Dedifferentiated amniotic fluid mesenchymal stem cell (primary cell): Measurements from ENCODE around the gene TOMM7.
"Not testable (repeated sequence)": the region's sequence is repeated elsewhere in the genome, so short reads cannot be mapped to it uniquely, and the experiment has no call there.

ENCODE experiments used
- DNase-seq: peaks from one replicate; pipeline ENCODE4 v3.0.0-alpha.2; 2016; ENCODE audit errors: extremely low spot score

TOMM7 gene

GRCh38 chr7:22784346-22784745 lies 38.3 kb downstream of the TOMM7 start:
- DNase-seq, result no peak

GRCh38 chr7:22783421-22783820 lies 39.2 kb downstream of the TOMM7 start:
- no peak for DNase-seq

GRCh38 chr7:22782616-22783232 lies 39.9 kb downstream of the TOMM7 start:
- DNase-seq, result no peak

GRCh38 chr7:22781230-22781711 lies 41.4 kb downstream of the TOMM7 start:
- peak; percentile 34 for DNase-seq

- not testable (repeated sequence) for DNase-seq
These were observed 42.8 kb downstream of the TOMM7 start for GRCh38 chr7:22779730-22780323.

GRCh38 chr7:22776964-22777363 lies 45.7 kb downstream of the TOMM7 start:
- no peak for DNase-seq

GRCh38 chr7:22772885-22773284 lies 49.8 kb downstream of the TOMM7 start:
- peak; percentile 1 for DNase-seq

GRCh38 chr7:22771872-22772228 lies 50.8 kb downstream of the TOMM7 start:
- DNase-seq, result peak; percentile 6

GRCh38 chr7:22771194-22771871 lies 51.3 kb downstream of the TOMM7 start:
- peak; percentile 9 for DNase-seq

GRCh38 chr7:22765609-22766008 lies 57.0 kb downstream of the TOMM7 start:
- DNase-seq, result no peak
